Activated naive CD4-positive, alpha-beta T cell (primary cell): Measurements from ENCODE around the gene UTS2.

ENCODE experiments used
- DNase-seq, 4 experiments: peaks; one replicate each; lab custom pipeline; 2025; lab: John Stamatoyannopoulos, UW

The UTS2 gene

GRCh38 chr1:7813677-7814373, 39.0 kb downstream of the UTS2 start:
- no peak for DNase-seq

- no peak for DNase-seq
Observed at GRCh38 chr1:7811476-7811875, 41.4 kb downstream of the UTS2 start.

DNA sequence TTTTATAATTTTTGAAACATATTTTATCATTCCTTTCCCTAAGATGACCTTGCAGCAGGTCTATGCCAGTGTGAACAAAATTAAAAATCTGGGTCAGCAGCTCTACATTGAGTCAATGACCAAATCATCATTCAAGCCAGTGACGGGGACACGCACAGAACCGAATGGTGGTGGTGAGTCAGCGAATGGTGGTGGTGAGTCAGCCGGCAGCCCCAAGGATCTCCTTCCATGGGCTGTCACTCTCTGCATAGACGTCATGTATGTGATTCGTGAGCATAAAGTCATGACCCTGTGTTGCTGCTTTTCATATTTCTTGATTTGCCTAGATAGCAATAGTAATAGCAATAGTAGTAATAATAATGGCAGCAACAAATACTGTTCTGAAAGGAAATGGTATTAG, 42.5 kb downstream of the UTS2 start:
- DNase-seq, result no peak

GRCh38 chr1:7809742-7810141, 43.1 kb downstream of the UTS2 start:
- DNase-seq, result no peak

DNA sequence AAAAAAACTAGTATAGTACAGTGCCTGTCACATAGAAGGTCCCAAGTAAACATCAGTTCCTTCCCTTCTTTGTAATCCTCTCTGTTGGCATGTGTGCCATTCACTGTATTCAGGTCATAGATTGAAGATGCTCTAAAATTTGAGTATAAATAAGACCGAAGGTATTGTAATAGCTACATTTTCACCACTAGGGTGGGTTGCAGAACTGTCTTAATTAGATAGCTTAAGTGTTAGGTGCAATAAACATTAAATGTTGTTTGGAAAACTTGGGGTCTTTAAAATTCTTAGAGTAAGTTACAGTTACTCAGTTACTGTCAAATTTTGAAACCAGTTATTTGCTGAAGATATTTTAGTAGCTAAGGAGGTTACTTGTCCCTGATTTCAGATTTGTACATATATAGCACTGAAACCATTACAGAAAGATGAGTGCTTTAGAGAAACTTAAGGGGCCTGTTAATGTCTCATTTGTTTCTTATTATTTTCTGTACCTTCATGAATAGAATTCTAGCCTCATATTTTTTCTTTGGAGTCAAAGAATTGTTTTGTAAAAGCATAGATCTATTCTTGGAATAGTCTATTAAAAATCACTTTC, 44.5 kb downstream of the UTS2 start:
- no peak for DNase-seq

DNA sequence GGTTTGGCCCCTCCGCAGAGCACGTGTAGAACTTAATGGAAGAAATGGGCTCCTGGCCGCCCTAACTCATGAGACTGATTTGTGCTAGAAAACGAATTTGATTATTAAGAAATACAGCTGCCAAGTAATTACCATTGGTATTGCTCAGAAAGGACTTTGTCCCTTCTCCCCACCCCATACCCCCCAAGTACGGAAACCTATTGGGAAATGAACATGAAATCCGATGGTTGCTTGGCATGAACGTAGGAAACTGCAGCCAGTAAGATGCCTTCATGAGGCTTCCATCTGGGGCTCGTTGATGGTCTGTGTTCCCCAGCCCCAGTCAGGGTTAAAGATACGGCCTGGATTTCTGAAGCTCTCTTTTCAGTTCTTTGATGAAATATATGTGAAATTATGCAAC, 47.4 kb downstream of the UTS2 start:
- no peak for DNase-seq
